Amniotic stem cell (primary cell): ENCODE data around the gene NCOR1.

Experiments used
- DNase-seq: peaks from one replicate; lab custom pipeline; 2025; lab: John Stamatoyannopoulos, UW

NCOR1 gene

DNA sequence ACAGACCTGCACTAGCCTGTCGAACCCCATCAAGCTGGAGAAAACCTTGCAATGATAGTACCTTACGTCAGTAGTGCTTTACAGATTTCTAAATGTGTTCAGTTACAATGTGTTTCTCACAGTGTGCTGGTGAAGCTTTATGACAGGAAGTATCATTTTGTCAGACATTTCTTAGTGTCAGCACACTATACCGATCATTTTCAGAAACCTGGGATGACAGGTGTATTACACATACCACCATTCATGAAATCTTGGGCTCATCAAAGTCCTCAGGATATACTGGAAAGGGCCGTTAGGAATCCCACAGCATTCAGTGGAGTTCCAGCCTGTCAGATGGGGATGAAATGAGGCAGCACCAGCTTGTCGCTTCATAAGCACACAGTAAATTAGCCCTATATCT is 188.4 kb downstream of the NCOR1 start:
- no peak for DNase-seq

DNA sequence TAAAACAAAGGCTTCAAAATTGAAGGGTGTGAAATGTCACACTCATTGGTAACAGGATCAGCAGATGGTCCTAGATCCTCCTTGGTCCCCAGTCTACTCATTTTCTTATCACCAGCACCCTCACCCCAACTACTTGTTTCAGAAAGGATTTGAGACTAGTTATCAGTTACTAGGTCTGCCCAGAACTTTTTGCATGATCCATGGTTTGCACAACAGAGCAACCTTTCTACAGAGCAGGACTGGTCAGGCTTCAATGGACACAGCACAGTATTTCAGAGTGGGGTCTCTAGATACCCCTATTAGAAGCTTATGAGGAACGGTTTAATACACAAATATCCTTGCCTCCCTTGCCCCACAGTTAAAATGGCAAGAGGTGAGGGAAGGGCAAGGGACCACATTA is 190.1 kb downstream of the NCOR1 start:
- DNase-seq, result no peak

DNA sequence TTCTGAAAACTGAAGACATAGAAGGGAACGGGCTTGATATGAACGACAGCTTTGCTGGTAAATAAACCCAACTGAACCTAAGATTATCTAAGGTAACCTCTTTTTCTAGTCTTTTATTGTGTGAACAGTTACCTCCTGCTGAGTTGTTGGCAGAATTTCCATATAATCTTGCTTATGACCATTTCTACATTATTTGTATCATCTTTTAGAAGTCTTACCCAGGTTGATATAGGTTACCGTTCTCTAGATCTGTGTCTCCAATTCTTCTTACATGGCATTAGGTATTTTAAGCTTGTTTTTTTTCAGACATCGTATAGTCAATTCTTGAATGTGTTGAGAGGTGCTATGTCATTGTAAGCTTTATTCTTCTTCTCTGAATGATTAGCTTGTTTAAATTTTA is 191.5 kb downstream of the NCOR1 start:
- no peak for DNase-seq

DNA sequence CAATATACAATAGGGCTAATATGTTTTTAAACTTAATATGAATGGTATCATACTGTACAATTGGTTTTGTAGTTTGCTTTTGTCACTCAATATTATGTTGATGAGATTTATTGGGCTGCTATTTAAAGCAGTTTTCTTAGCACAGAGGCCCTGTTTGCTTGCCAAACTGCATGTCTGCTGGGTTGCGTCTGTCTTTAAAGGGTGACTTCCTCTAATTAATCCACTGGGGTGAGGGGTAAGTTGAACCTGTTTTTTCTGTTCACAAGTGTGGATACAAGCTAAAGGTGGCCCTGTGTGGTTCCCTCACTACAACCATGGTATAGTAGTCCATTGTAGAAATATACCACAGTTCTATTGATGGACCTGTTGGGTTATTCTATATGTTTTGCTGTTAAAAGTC is 196.0 kb downstream of the NCOR1 start:
- DNase-seq, result no peak

- peak; percentile 28 for DNase-seq
These were observed 201.4 kb downstream of the NCOR1 start for GRCh38 chr17:16013943-16014407.

DNA sequence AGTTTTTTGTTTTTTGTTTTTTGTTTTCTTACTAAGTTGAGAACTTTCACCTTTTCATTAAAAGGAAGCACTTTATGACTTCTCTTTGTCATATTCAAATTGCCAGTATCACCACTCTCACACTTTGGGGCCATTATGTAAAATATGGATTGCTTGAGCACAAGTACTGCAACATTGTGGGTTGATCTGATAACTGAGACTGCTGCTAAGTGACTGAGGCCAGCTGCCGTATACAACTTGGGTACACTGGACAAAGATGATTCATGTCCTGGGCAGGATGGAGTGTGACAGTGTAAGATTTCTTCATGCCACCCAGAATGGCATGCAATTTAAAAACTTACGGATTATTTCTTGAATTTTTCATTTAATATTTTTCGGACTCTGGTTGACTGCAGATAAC is 207.9 kb downstream of the NCOR1 start:
- DNase-seq, result no peak

DNA sequence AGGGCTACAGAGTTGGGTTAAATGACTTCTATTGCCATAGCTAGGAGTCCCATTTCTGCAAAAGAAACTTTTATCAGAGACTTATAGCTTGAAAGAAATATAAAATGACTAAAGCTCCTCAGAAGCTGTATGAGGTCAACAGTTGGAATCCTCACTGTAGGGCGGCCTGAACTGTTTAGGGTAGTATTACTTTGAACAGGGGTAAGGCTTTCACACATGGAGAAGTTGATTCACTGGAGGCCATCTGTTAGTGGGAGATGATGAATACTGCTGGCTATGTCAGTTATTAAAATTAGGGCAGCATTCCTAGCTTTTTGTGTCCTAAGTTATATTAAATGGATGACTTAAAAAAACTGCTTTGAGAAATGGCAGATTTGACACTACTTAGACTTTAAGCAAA is 209.7 kb downstream of the NCOR1 start:
- no peak for DNase-seq

DNA sequence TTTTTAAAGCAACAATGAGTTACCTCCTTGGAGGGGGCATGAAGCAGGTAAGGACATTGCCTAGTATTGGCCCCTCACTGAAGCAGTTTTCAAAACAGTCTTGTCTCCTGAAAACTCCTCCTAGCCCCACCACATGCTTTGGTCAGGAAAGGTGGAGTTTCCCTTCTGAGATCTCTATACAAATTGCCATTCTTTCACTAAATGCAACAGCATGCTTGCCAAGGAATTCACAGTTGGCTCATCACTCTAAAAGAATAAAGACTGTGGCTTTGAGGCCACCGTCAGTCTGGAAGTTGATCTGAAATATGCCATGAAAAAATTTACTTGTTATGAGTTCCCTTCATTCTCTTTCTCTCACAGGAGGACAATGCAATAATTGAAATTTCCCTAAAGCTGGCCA is 211.5 kb downstream of the NCOR1 start:
- no peak for DNase-seq

DNA sequence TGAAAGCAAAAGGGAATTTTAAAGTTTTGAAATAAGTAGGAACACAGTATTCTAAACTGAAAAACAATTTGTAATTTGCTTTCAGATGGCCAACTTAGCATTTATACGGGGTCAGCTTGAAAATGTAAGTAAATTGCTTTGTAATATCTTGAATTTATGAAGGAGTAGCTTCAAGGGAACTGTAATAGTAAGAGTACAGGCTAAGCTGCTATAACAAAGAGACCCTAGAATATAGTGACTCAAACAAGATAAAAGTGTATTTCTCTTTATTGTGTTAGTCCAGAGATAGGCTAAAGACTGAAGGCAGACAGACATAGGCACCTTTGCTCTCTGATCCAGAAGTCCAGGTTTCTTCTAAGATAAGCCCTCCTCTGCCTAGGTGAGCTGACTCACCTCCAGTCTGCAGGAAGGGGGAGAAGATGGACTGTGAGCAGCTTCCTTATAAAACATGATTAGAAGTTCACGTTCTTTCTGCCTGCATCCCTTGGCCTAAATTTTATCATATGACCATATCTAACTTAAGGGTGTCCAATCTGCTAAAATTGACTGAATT is 212.6 kb downstream of the NCOR1 start:
- DNase-seq, result no peak

DNA sequence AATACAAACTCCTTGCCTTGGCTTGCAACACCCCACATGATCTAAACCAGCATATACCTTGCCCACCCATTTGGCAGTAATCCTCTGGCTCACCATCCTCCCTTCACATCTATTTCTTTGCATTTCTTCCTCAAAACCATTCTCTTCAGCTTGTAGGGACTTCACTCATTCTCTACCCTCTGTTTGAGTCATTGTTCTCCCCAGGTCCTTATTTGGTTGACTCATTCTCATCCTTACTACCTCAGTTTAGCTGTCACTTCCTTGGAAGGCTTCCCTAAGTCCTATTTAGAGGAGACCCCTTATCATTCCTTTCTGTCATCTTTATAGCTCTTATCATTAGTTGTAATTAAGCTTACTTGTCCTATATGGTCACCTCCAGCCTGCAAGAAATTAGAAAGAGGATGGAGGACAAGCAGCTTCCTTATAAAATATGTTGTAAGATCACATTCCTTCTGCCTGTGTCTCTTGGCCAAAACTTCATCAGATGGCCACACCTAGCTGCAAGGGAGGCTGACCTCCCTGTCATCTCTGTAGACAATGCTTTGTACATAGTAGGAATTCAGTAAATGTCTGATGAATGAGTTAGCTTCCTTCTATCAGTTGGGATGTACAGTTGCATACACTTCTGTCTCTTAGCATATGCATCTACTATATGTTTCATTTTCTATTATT is 214.0 kb downstream of the NCOR1 start:
- DNase-seq, result no peak

- DNase-seq, result peak; percentile 17
These were observed 215.1 kb downstream of the NCOR1 start for GRCh38 chr17:15999974-16000827.

DNA sequence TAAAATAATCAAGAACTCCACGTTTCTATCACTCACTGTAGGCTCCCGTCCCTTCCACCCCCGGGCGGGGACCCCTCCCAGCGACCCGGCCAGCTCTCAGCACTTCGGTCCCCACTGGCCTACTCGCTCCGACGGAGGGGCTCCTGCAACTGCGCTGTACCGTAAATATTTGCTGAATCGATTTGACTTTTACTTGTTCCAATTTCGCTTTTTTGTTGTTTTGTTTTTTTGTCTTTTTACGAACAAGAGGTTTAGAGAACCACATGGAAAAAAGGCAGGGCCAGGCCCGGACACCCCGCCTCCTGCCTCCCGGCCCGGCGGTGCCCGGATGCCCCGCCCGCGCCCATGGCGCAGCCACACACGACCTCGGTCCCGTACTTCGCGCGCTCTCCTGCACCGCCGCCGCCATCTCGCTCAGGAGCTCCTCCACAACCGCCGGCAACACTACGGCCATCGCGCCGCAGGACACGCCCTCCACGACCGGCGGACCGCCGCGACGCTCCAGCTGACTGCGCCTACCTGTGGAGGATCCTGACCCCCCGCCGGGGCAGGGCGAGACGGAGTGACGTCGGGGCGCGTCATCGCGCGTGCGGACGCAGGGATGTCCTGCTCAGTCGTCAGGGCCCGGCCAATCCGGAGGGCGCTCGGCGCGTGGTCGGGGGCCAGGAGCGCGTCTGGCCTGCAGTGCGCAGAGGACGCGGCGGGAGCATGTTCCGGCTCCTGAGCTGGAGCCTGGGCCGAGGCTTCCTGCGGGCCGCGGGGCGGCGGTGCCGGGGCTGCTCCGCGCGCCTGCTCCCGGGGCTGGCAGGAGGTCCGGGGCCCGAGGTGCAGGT is 216.0 kb downstream of the NCOR1 start, which contains the start of the genes TTC19 and ZSWIM7:
TTC19 (plus strand) TSS at position 684 of the 833 bp plus-strand sequence; CDS start at position 709, 25 bp downstream.
ZSWIM7 (minus strand) TSS at position 564 of the 833 bp plus-strand sequence; CDS start at position 454, 110 bp downstream.
- DNase-seq, result peak; percentile 87

GRCh38 chr17:15998031-15998562 is 217.2 kb downstream of the NCOR1 start:
- no peak for DNase-seq

DNA sequence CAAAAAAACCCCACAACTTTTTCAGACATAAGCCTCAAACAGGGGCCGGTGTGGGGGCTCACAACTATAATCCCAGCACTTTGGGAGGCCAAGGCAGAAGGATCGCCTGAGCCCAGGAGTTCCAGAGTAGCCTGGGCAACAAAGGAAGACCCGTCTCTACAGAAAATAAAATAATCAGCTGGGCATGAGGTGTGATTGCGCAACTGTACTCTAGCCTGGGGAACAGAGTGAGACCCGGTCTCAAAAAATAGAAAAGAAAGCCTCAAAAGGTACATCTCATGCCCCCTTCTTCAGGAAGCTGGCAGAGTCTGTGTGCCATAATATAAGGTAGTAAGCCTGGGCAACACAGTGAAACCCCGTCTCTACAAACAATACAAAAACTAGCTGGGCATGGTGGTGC is 219.0 kb downstream of the NCOR1 start:
- DNase-seq, result no peak

- DNase-seq, result no peak
These were observed 233.4 kb downstream of the NCOR1 start for GRCh38 chr17:15981646-15982580.

DNA sequence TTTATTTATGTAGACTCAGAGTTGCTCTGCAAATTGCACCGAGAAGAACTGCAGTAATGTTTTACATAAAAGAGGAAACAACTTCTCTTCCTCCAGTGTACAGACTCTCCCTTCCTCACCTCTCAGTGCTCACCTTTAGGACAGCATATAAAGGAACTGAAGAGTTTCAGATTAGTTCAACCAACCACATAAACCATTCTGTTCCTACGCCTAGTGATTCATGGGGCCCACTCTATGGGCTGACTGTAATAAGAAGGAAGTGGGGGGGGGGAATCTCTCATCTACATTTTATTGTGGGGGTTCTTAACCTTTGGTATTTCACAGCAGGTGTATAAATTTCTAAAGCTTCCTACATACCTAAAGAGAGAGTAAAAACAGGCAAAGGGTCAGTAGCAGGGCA is 234.1 kb downstream of the NCOR1 start:
- DNase-seq, result no peak
